Measurements from ENCODE around the gene VPS26A. TPM values are rescaled to one million over a fixed set of nuclear protein-coding genes. Genes with fewer than 3 reads are reported as not detected.

Gene VPS26A
- total and polyA plus RNA-seq, 12 donors = 15.6 to 65.2 (median 31.5) TPM

DNA sequence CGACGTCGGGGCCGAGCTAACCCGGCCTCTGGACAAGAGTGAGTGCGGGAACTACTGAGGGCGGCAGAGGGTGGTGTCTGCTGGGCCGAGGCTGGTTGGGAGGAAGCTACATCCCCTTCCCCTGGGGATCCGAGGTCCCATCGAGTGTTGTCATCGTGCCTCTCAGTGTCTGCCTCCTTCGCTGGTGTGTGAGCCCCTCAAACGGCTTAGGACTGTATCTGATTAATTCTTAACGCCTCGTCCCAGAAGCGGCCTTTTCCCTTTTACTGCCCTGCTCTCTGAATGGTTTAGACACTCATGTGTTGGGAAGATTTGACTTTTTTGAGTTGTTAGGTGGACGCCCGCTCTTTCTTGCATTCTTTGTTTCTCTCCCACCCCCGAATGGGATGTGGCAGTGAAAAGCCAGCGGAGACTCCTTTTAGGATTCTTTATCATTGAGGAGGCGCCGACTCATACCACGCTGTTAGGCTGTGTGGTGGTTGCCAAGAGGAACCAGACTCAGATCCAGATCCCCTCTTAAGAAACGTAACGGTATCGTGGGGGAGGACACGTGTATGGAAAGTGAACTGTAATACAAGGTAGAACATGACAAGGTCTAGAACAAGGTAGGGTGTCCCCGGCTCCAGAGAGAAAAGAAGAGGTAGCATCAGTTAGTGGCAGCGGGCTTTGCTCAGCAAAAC, 56.7 kb downstream of the VPS26A start:
- TF ChIP-seq POLR2A (IDR thresholded peaks at IDR 0.05) = no peak
- TF ChIP-seq, protein P1, sequence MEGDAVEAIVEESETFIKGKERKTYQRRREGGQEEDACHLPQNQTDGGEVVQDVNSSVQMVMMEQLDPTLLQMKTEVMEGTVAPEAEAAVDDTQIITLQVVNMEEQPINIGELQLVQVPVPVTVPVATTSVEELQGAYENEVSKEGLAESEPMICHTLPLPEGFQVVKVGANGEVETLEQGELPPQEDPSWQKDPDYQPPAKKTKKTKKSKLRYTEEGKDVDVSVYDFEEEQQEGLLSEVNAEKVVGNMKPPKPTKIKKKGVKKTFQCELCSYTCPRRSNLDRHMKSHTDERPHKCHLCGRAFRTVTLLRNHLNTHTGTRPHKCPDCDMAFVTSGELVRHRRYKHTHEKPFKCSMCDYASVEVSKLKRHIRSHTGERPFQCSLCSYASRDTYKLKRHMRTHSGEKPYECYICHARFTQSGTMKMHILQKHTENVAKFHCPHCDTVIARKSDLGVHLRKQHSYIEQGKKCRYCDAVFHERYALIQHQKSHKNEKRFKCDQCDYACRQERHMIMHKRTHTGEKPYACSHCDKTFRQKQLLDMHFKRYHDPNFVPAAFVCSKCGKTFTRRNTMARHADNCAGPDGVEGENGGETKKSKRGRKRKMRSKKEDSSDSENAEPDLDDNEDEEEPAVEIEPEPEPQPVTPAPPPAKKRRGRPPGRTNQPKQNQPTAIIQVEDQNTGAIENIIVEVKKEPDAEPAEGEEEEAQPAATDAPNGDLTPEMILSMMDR (IDR thresholded peaks at IDR 0.05) = no peak
- 2 to 5% (median 3%) methylated on average over 20 to 29 of the region's 29 CpGs for WGBS, 4 donors
- intact Hi-C loops (cut with DNase I) = loop anchor here in 1 of 2 donors (5.0 kb wide), 1 partner anchor 53 kb away; no protein-coding TSS in a partner anchor
- no peaks in the 10 kb centered on the region for H3K9me3 ChIP-seq (replicated peaks in 1 of 3)
- H3K27ac ChIP-seq = peak overlapping the region; percentile 69 to 98 (median 92)
- peaks cover 0 to 25% of the 10 kb centered on the region in 2 donors for H3K4me1 ChIP-seq (replicated peaks in 1 of 2)
- no peaks in the 10 kb centered on the region for H3K36me3 ChIP-seq (replicated peaks in 1 of 2)
- H3K27me3 ChIP-seq = no peaks in the 10 kb centered on the region
- H3K4me3 ChIP-seq = peak overlapping the region; percentile 17 to 99 (median 84)
- DNase-seq = peak in 3 of 7 donors; percentile 12 to 36 (median 33)

DNA sequence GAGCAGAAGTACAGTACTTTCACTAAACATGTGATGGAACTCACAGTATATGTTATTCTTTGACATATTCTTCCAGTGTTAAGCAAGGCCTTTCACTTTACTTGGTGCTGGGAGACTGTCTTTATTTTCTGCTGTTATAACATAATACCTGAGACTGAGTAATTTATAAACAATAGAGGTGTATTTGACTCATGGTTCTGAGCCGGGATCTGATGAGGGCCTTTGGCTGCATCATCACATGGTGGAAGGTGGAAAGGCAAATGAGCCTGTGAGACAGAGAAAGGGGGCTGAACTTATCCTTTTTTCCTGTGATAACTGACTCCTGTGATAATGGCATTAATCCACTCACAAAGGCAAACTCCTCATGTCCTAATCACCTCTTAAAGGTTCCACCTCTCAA, 57.5 kb downstream of the VPS26A start:
- Histone ChIP-seq H3K27me3 (no peaks in the 10 kb centered on the region), H3K36me3 (replicated peaks in 1 of 2) (peaks cover 0 to 5% of the 10 kb centered on the region in 2 donors), H3K4me1 (replicated peaks in 1 of 2) (peaks cover 0 to 25% of the 10 kb centered on the region in 2 donors), H3K4me3 (peak overlapping the region in 1 of 4 donors; percentile 71), H3K9me3 (replicated peaks in 1 of 3) (no peaks in the 10 kb centered on the region), H3K27ac (no peak overlapping the region)
- 23 to 67% (median 51%) methylated on average over 1 of the region's 1 CpG for WGBS, 4 donors
- TF ChIP-seq, protein P1 (IDR thresholded peaks at IDR 0.05) = no peak
- DNase-seq = no peak
- intact Hi-C loops (cut with DNase I) = loop anchor here in 1 of 2 donors (5.0 kb wide), 1 partner anchor 54 kb away; no protein-coding TSS in a partner anchor

DNA sequence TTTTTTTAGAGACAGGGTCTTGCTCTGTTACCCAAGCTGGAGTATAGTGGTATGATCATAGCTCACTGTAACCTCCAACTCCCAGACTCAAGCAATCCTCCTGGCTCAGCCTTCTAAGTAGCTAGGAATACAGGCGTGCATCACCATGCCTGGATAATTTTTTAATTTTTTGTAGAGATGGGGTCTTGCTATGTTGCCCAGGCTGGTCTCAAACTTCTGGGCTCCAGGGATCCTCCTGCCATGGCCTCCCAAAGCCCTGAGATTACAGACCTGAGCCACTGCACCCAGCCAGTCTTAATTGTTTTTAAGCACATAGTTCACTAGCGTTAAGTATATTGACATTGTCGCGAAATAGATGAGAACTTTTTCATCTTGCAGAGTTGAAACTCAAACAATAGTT, 58.0 kb downstream of the VPS26A start:
- no peak for TF ChIP-seq POLR2A (IDR thresholded peaks at IDR 0.05)
- TF ChIP-seq, protein P1 (IDR thresholded peaks at IDR 0.05) = no peak
- DNase-seq = no peak
- Histone ChIP-seq H3K27ac (no peak overlapping the region), H3K4me1 (replicated peaks in 1 of 2) (peaks cover 0 to 25% of the 10 kb centered on the region in 2 donors), H3K27me3 (no peaks in the 10 kb centered on the region), H3K9me3 (replicated peaks in 1 of 3) (no peaks in the 10 kb centered on the region), H3K36me3 (replicated peaks in 1 of 2) (peaks cover 0 to 11% of the 10 kb centered on the region in 2 donors), H3K4me3 (no peak overlapping the region)
- intact Hi-C loops (cut with DNase I) = loop anchor here in 1 of 2 donors (5.0 kb wide), 1 partner anchor 55 kb away; no protein-coding TSS in a partner anchor
- WGBS, 4 donors = 85 to 92% (median 90%) methylated on average over 4 of the region's 4 CpGs

DNA sequence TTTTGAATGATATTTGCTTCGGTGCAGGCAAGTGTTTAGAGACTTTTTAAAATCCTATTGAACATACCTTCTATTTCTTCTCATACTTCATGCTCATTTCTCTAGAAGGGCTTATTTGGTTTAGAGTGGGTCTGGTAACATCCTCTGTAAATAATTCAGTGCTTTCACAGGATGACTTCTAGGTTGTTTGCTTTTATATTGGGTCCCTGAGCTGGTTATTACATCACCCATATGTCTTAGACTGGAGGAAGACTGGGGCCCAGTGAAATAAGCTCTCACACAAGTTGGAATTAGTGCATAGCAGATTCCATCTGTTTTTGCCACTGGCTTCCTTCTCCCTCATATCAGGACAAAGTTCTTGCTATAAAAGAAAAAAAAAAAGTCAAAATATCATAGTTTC, 62.5 kb downstream of the VPS26A start:
- TF ChIP-seq, protein P1 (IDR thresholded peaks at IDR 0.05) = no peak
- TF ChIP-seq POLR2A (IDR thresholded peaks at IDR 0.05) = no peak
- H3K4me3 ChIP-seq = no peak overlapping the region

More for the DNA sequence above, 62.5 kb downstream of the VPS26A start:
- Histone ChIP-seq H3K9me3 (replicated peaks in 1 of 3) (no peaks in the 10 kb centered on the region), H3K27me3 (no peaks in the 10 kb centered on the region), H3K4me1 (replicated peaks in 1 of 2) (peaks cover 0 to 10% of the 10 kb centered on the region in 2 donors), H3K36me3 (replicated peaks in 1 of 2) (peaks cover 0 to 43% of the 10 kb centered on the region in 2 donors), H3K27ac (no peak overlapping the region)
- 83 to 89% (median 88%) methylated on average over 1 of the region's 1 CpG for WGBS, 4 donors
- intact Hi-C loops (cut with DNase I) = no loop called here
- DNase-seq = no peak

Measured in adrenal gland (tissue), 12 donors.